Thymus (tissue), 11 donors: Measurements from ENCODE around the gene SLC12A5. TPM values are rescaled to one million over a fixed set of nuclear protein-coding genes. Genes with fewer than 3 reads are reported as not detected.

Experiments
- DNase-seq, 9 donors: peaks; one replicate each; pipeline ENCODE4 v3.0.0-alpha.2; 2013; ENCODE audit warnings: low spot score in 9 of 9, low read depth in 6 of 9, missing footprints in 1 of 9
- H3K27ac ChIP-seq, 2 donors: one replicate each; pipeline ENCODE4 v1.5.1; 2013; ENCODE audit warnings: control low read depth in 1 of 2, low read depth in 1 of 2, low read length in 1 of 2, mild to moderate bottlenecking in 1 of 2, moderate library complexity in 1 of 2
- H3K27me3 ChIP-seq, 2 donors: one replicate each; pipeline ENCODE4 v1.5.1; 2013; ENCODE audit warnings: low read length in 1 of 2; ENCODE audit not compliant: control insufficient read depth in 2 of 2, insufficient read depth in 1 of 2
- H3K36me3 ChIP-seq, 2 donors: one replicate each; pipeline ENCODE4 v1.5.1; 2013; ENCODE audit warnings: low read length in 1 of 2, mild to moderate bottlenecking in 1 of 2, moderate library complexity in 1 of 2; ENCODE audit not compliant: control insufficient read depth in 2 of 2, insufficient read depth in 2 of 2
- H3K4me1 ChIP-seq, 2 donors: one replicate each; pipeline ENCODE4 v1.5.1; 2013; ENCODE audit warnings: low read length in 2 of 2; ENCODE audit not compliant: control insufficient read depth in 2 of 2, insufficient read depth in 2 of 2
- H3K4me3 ChIP-seq, 2 donors: one replicate each; pipeline ENCODE4 v1.5.1; 2013; ENCODE audit warnings: low read length in 2 of 2, control low read depth in 1 of 2, mild to moderate bottlenecking in 1 of 2
- H3K9me3 ChIP-seq, 2 donors: one replicate each; pipeline ENCODE4 v1.5.1; 2013; ENCODE audit warnings: low read length in 1 of 2, mild to moderate bottlenecking in 1 of 2; ENCODE audit not compliant: control insufficient read depth in 2 of 2, insufficient read depth in 1 of 2
- WGBS: extraction: QIAGEN DNeasy Blood & Tissue Kit; methylation state at CpG from one replicate; pipeline ENCODE4 v1.1.7; 2013; 5-methylcytosine and 5-hydroxymethylcytosine counted together
- polyA plus RNA-seq: library from polyadenylated mRNA; stranded (reverse); fragments of 200-250 nt; gene quantifications from one replicate; pipeline ENCODE4 v1.2.3, GENCODE V29; 2013
- total RNA-seq: library from RNA; stranded (reverse); fragments of 120-200 nt; gene quantifications from one replicate; pipeline ENCODE4 v1.2.4, GENCODE V29; 2013
- donor health status: healthy.

SLC12A5 gene
- total and polyA plus RNA-seq, 2 donors, result 0.90 to 4.0 TPM

DNA sequence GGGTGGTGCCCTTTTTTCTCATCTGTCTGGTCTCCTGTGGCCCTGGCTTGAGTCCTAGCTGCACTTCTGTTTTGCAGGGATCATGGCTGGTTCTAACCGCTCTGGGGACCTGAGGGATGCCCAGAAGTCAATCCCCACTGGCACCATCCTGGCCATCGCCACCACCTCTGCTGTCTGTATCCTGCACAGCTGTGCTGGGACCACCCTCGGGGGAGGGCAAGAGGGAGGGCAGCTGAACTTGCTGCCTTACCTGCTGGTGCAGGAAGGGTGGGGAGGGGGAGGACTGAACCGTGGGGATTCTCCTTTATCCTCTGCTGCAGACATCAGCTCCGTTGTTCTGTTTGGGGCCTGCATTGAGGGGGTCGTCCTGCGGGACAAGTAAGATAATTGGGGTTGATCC is 14.5 kb downstream of the SLC12A5 start:
- DNase-seq, result no peak
- H3K4me3 ChIP-seq, result no peak overlapping the region
- H3K27ac ChIP-seq, result no peak overlapping the region
- H3K36me3 ChIP-seq, result no peaks in the 10 kb centered on the region
- H3K27me3 ChIP-seq, result peaks cover 0 to 11% of the 10 kb centered on the region in 2 donors
- no peaks in the 10 kb centered on the region for H3K4me1 ChIP-seq
- H3K9me3 ChIP-seq, result no peaks in the 10 kb centered on the region
- 54% methylated on average over 7 of the region's 7 CpGs for WGBS

- H3K9me3 ChIP-seq, result no peaks in the 10 kb centered on the region
- DNase-seq, result no peak
- peaks cover 0 to 11% of the 10 kb centered on the region in 2 donors for H3K27me3 ChIP-seq
- no peak overlapping the region for H3K4me3 ChIP-seq
- whole genome bisulfite sequencing, result 86% methylated on average over 6 of the region's 6 CpGs
- no peak overlapping the region for H3K27ac ChIP-seq
- H3K36me3 ChIP-seq, result no peaks in the 10 kb centered on the region
- H3K4me1 ChIP-seq, result no peaks in the 10 kb centered on the region
Measured at GRCh38 chr20:46044896-46045295, 15.9 kb downstream of the SLC12A5 start.

- H3K27ac ChIP-seq, result no peak overlapping the region
- WGBS, result 90% methylated on average over 8 of the region's 8 CpGs
- DNase-seq, result no peak
- H3K4me3 ChIP-seq, result no peak overlapping the region
- no peaks in the 10 kb centered on the region for H3K36me3 ChIP-seq
- H3K27me3 ChIP-seq, result peaks cover 0 to 7% of the 10 kb centered on the region in 2 donors
- no peaks in the 10 kb centered on the region for H3K9me3 ChIP-seq
- H3K4me1 ChIP-seq, result no peaks in the 10 kb centered on the region
Measured at GRCh38 chr20:46046588-46047310, 17.7 kb downstream of the SLC12A5 start.

GRCh38 chr20:46047821-46048220 is 18.8 kb downstream of the SLC12A5 start:
- H3K4me3 ChIP-seq, result no peak overlapping the region
- H3K4me1 ChIP-seq, result no peaks in the 10 kb centered on the region
- no peak for DNase-seq
- no peak overlapping the region for H3K27ac ChIP-seq
- WGBS, result 81% methylated on average over 8 of the region's 8 CpGs
- no peaks in the 10 kb centered on the region for H3K9me3 ChIP-seq
- H3K27me3 ChIP-seq, result peaks cover 0 to 9% of the 10 kb centered on the region in 2 donors
- H3K36me3 ChIP-seq, result no peaks in the 10 kb centered on the region

DNA sequence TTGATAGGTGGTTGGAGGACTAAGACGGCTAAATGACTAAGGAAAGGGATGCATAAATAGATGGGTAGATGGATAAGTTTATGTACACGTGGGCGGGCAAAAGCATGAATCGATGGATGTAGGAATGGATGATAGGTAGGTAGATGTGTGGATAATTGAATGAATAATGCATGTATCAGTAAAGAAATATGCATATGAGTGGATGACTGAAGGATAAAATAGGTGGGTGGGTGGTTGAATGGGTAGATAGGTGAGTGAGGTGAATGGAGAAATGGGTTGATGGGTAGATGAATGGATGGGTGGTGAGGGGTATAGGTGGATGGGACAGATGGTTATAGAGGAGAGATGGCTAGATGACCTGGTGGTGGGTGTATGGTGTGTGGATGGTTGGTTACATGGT is 20.2 kb downstream of the SLC12A5 start:
- Histone ChIP-seq H3K9me3 (no peaks in the 10 kb centered on the region), H3K36me3 (no peaks in the 10 kb centered on the region), H3K4me1 (no peaks in the 10 kb centered on the region), H3K4me3 (no peak overlapping the region), H3K27me3 (peaks cover 0 to 9% of the 10 kb centered on the region in 2 donors), H3K27ac (no peak overlapping the region)
- no peak for DNase-seq
- 95% methylated on average over 4 of the region's 4 CpGs for WGBS

- no peak overlapping the region for H3K4me3 ChIP-seq
- no peaks in the 10 kb centered on the region for H3K4me1 ChIP-seq
- H3K27ac ChIP-seq, result no peak overlapping the region
- DNase-seq, result no peak
- peaks cover 0 to 11% of the 10 kb centered on the region in 2 donors for H3K27me3 ChIP-seq
- no peaks in the 10 kb centered on the region for H3K9me3 ChIP-seq
- no peaks in the 10 kb centered on the region for H3K36me3 ChIP-seq
Measured at GRCh38 chr20:46049815-46050214, 20.8 kb downstream of the SLC12A5 start.

DNA sequence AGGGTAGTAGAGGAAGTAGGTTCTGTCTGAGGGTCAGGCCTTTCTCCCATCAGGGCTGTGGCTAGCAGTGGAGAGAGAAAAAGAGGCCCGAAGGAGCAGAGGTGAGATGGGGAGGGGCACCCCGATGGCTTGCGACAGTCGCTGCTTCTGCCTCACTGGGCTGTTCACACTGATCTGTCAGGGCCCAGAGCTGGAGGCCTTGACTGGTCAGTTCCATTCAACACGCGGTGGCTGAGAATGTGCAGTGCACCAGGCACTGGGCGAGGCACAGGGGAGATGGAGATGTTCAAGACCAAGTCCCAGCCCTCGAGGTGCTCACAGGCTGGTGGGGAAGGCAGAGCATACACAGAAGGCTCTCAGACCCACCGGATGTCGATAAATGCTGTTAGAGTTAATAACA is 21.4 kb downstream of the SLC12A5 start:
- Histone ChIP-seq H3K4me1 (no peaks in the 10 kb centered on the region), H3K9me3 (no peaks in the 10 kb centered on the region), H3K4me3 (no peak overlapping the region), H3K36me3 (no peaks in the 10 kb centered on the region), H3K27ac (no peak overlapping the region), H3K27me3 (peaks cover 0 to 12% of the 10 kb centered on the region in 2 donors)
- DNase-seq, result no peak
- 72% methylated on average over 10 of the region's 10 CpGs for WGBS

DNA sequence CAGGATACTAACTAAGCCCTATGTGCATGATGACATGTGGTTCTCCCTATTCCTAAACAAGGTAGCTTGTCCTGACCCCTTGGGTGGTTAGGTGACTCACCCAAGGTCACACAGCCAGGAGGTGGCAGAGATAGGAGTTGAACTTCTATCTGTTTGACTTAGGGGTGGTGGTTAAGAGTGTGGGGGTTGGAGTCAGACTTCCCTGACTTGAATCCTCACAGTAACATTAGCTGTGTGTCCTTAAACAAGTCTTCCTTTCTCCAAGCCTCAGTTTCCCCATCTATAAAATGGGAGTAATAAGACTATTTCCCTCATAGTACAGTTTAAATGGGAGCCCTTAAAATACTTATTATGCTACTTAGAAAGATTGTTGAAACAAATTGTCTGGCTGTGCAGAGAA is 21.9 kb downstream of the SLC12A5 start:
- no peaks in the 10 kb centered on the region for H3K36me3 ChIP-seq
- H3K9me3 ChIP-seq, result no peaks in the 10 kb centered on the region
- no peaks in the 10 kb centered on the region for H3K4me1 ChIP-seq
- H3K27ac ChIP-seq, result no peak overlapping the region
- peaks cover 0 to 11% of the 10 kb centered on the region in 2 donors for H3K27me3 ChIP-seq
- no peak for DNase-seq
- H3K4me3 ChIP-seq, result no peak overlapping the region

DNA sequence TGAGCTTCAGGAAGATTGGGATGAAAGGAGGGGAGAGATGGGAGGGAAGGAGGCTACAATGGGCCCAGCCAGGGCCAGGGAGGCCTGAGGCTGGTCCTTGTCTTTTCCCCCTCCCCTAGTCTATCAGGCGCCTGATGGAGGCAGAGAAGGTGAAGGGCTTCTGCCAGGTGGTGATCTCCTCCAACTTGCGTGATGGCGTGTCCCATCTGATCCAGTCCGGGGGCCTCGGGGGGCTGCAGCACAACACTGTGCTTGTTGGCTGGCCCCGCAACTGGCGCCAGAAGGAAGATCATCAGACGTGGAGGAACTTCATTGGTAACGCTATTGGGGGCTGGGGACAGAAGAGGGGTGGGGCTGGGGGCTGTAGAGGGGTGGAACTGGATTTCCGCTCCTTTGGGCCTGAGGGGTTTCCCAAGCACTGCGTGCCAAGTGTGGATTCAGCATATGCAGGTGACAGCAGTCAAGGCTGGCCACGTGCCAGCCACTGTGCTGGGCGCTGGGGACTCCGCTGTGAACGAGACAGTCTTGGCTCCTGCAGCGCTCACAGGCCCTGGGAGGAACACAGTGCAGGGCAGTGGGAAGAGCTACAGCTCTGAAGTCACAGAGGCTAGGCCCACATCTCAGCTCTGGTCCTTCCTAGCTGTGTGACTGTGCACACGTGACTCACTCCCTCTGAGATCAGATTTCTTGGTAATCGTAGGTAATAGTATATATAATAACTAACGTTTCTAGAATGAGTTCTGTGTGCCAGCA is 22.7 kb downstream of the SLC12A5 start:
- Histone ChIP-seq H3K9me3 (no peaks in the 10 kb centered on the region), H3K36me3 (no peaks in the 10 kb centered on the region), H3K4me1 (no peaks in the 10 kb centered on the region), H3K4me3 (no peak overlapping the region), H3K27me3 (peaks cover 3 to 20% of the 10 kb centered on the region in 2 donors), H3K27ac (no peak overlapping the region)
- WGBS, result 77% methylated on average over 19 of the region's 19 CpGs
- no peak for DNase-seq
